OCI-LY3 (cell line): ENCODE results near the gene KCNRG.

ENCODE experiments used
- H2AFZ ChIP-seq: fragments of 200-600, 300-600 bp; shearing (Covaris generic); 2 replicates; pipeline ENCODE4 v1.6.0; 2014; ENCODE audit warnings: antibody characterized with exemption, low read depth, low read length
- H3K27ac ChIP-seq: fragments of 200-600, 300-600 bp; sonication (generic); 2 replicates; pipeline ENCODE4 v1.5.1; 2014; ENCODE audit warnings: mild to moderate bottlenecking, low read length, moderate library complexity, mixed read lengths
- H3K27me3 ChIP-seq: fragments of 200-600, 300-600 bp; sonication (generic); 2 replicates; pipeline ENCODE4 v1.6.1; 2014; ENCODE audit warnings: low read depth, low read length, mixed read lengths
- H3K36me3 ChIP-seq: fragments of 200-600, 300-600 bp; sonication (generic); replicated peaks from 2 replicates; pipeline ENCODE3; 2014; ENCODE audit warnings: low read depth, low read length, mixed read lengths
- H3K4me1 ChIP-seq: fragments of 300-600, 200-600 bp; sonication (generic); 2 replicates; pipeline ENCODE4 v1.6.1; 2014; ENCODE audit warnings: low read length, mixed read lengths
- H3K4me2 ChIP-seq: fragments of 200-600, 300-600 bp; sonication (generic); 2 replicates; pipeline ENCODE4 v1.6.1; 2014; ENCODE audit warnings: low read length, mixed read lengths
- H3K4me3 ChIP-seq: fragments of 300-600, 200-600 bp; sonication (generic); 2 replicates; pipeline ENCODE4 v1.5.1; 2014; ENCODE audit warnings: antibody characterized with exemption, mild to moderate bottlenecking, low read length, moderate library complexity
- H3K79me2 ChIP-seq: fragments of 300-600, 200-600 bp; shearing (Covaris generic); 2 replicates; pipeline ENCODE4 v1.6.1; 2014; ENCODE audit warnings: mild to moderate bottlenecking, low read length, mixed read lengths
- H3K9ac ChIP-seq: fragments of 300-600, 200-600 bp; shearing (Covaris generic); 2 replicates; pipeline ENCODE4 v1.6.0; 2014; ENCODE audit warnings: mild to moderate bottlenecking, low read length, moderate library complexity
- H3K9me3 ChIP-seq: fragments of 200-600, 300-600 bp; shearing (Covaris generic); 2 replicates; pipeline ENCODE4 v1.6.1; 2014; ENCODE audit warnings: low read length, mixed read lengths; ENCODE audit not compliant: insufficient read depth
- H4K20me1 ChIP-seq: fragments of 200-600, 300-600 bp; sonication (generic); 2 replicates; pipeline ENCODE4 v1.6.1; 2016; ENCODE audit warnings: low read length, mixed read lengths; ENCODE audit not compliant: insufficient read depth
- EZH2phosphoT487 ChIP-seq: fragments of 200-600 bp; shearing (Covaris generic); IDR thresholded peaks from 2 replicates; pipeline ENCODE4 v1.6.1; 2018; ENCODE audit warnings: antibody characterized with exemption, mixed run types, low read depth
- TF ChIP-seq, protein P1 (sequence below): fragments of 200-600, 300-600 bp; sonication (generic); IDR thresholded peaks from 2 replicates; pipeline ENCODE4 v1.5.1; 2014; ENCODE audit warnings: antibody characterized with exemption, low read length, low read depth

The KCNRG gene

DNA sequence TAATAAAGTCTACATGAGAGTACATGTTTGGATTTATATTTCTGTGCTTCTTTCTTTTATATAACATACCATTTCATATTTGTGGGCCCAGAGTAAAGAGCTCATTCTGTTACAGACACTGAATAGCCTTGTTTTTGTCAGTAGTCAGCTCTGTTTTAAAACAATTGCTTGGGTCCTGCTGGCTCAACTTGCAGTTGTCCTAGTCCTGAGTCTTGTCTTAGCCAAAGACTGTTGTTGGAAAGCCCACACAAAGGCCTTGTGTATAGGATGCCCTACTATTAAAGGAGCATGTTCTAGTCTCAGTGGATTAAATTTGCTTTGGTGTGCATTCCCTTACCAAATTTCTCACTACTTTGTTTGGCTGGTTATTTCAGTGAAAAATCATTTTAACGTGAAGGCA is 3.8 kb upstream of the KCNRG start:
- no peaks in the 10 kb centered on the region for H3K27me3 ChIP-seq
- no peak for TF ChIP-seq EZH2phosphoT487
- TF ChIP-seq, protein P1, sequence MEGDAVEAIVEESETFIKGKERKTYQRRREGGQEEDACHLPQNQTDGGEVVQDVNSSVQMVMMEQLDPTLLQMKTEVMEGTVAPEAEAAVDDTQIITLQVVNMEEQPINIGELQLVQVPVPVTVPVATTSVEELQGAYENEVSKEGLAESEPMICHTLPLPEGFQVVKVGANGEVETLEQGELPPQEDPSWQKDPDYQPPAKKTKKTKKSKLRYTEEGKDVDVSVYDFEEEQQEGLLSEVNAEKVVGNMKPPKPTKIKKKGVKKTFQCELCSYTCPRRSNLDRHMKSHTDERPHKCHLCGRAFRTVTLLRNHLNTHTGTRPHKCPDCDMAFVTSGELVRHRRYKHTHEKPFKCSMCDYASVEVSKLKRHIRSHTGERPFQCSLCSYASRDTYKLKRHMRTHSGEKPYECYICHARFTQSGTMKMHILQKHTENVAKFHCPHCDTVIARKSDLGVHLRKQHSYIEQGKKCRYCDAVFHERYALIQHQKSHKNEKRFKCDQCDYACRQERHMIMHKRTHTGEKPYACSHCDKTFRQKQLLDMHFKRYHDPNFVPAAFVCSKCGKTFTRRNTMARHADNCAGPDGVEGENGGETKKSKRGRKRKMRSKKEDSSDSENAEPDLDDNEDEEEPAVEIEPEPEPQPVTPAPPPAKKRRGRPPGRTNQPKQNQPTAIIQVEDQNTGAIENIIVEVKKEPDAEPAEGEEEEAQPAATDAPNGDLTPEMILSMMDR, result no peak
- no peak overlapping the region for H2AFZ ChIP-seq
- H3K36me3 ChIP-seq, result peaks cover 58% of the 10 kb centered on the region
- no peak overlapping the region for H3K27ac ChIP-seq
- no peak overlapping the region for H3K4me3 ChIP-seq
- H3K4me1 ChIP-seq, result no peaks in the 10 kb centered on the region
- no peaks in the 10 kb centered on the region for H3K9me3 ChIP-seq
- peaks cover 37% of the 10 kb centered on the region for H4K20me1 ChIP-seq
- peaks cover 32% of the 10 kb centered on the region; the same call in 1 of the 2 replicates for H3K79me2 ChIP-seq
- no peak overlapping the region for H3K4me2 ChIP-seq
- no peak overlapping the region for H3K9ac ChIP-seq

DNA sequence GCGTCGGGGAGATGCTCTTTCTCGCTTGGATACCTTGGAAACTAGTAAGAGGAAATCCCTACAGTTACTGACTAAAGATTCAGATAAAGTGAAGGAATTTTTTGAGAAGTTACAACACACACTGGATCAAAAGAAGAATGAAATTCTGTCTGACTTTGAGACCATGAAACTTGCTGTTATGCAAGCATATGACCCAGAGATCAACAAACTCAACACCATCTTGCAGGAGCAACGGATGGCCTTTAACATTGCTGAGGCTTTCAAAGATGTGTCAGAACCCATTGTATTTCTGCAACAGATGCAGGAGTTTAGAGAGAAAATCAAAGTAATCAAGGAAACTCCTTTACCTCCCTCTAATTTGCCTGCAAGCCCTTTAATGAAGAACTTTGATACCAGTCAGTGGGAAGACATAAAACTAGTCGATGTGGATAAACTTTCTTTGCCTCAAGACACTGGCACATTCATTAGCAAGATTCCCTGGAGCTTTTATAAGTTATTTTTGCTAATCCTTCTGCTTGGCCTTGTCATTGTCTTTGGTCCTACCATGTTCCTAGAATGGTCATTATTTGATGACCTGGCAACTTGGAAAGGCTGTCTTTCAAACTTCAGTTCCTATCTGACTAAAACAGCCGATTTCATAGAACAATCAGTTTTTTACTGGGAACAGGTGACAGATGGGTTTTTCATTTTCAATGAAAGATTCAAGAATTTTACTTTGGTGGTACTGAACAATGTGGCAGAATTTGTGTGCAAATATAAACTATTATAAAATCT is 2.7 kb upstream of the KCNRG start:
- H3K9ac ChIP-seq, result no peak overlapping the region
- H3K4me2 ChIP-seq, result no peak overlapping the region
- no peak overlapping the region for H3K4me3 ChIP-seq
- no peaks in the 10 kb centered on the region for H3K4me1 ChIP-seq
- peaks cover 26% of the 10 kb centered on the region; the same call in 1 of the 2 replicates for H3K79me2 ChIP-seq
- H4K20me1 ChIP-seq, result peaks cover 33% of the 10 kb centered on the region
- TF ChIP-seq, protein P1, result no peak
- TF ChIP-seq EZH2phosphoT487, result no peak
- H3K27ac ChIP-seq, result no peak overlapping the region
- H3K27me3 ChIP-seq, result no peaks in the 10 kb centered on the region
- H3K9me3 ChIP-seq, result no peaks in the 10 kb centered on the region
- no peak overlapping the region for H2AFZ ChIP-seq
- H3K36me3 ChIP-seq, result peaks cover 57% of the 10 kb centered on the region

DNA sequence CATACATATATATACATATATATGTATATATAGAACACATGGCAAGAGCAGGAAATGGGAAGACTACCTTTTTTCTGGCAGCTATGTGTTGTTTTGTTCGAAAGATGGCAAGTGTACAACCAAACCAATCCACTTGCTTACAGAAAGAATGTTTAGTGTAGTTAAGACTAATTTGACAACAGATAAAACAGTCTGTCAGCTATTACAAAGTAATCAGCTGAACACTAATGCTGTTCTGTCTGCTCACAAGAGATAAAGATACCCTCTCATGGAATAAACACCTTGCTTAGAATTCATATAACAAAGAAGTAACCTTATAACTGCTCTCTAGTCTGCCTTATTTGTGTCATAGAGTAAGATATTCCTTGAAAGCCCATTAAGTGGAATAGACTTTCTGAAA is 858 bp upstream of the KCNRG start:
- Histone ChIP-seq H3K36me3 (peaks cover 50% of the 10 kb centered on the region), H3K4me3 (no peak overlapping the region), H3K4me1 (no peaks in the 10 kb centered on the region), H3K27me3 (no peaks in the 10 kb centered on the region), H3K9me3 (no peaks in the 10 kb centered on the region), H3K9ac (no peak overlapping the region), H3K79me2 (peaks cover 17% of the 10 kb centered on the region; the same call in 1 of the 2 replicates), H3K4me2 (no peak overlapping the region), H3K27ac (no peak overlapping the region), H4K20me1 (peaks cover 31% of the 10 kb centered on the region), H2AFZ (no peak overlapping the region)
- TF ChIP-seq EZH2phosphoT487, result no peak
- TF ChIP-seq, protein P1, result no peak

DNA sequence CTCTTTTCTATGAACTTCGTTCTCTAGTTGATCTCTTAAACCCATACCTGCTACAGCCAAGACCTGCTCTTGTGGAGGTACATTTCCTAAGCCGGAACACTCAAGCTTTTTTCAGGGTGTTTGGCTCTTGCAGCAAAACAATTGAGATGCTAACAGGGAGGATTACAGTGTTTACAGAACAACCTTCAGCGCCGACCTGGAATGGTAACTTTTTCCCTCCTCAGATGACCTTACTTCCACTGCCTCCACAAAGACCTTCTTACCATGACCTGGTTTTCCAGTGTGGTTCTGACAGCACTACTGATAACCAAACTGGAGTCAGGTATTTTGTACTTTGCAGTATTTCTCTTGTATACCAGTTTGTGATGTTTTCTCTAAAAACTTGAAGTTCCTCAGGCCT is 506 bp downstream of the KCNRG start:
- H3K4me1 ChIP-seq, result no peaks in the 10 kb centered on the region
- peaks cover 27% of the 10 kb centered on the region for H4K20me1 ChIP-seq
- H3K27ac ChIP-seq, result no peak overlapping the region
- no peak overlapping the region for H2AFZ ChIP-seq
- no peak overlapping the region for H3K4me3 ChIP-seq
- no peak overlapping the region for H3K9ac ChIP-seq
- no peaks in the 10 kb centered on the region for H3K27me3 ChIP-seq
- H3K4me2 ChIP-seq, result no peak overlapping the region
- H3K9me3 ChIP-seq, result no peaks in the 10 kb centered on the region
- TF ChIP-seq, protein P1, result no peak
- TF ChIP-seq EZH2phosphoT487, result no peak
- peaks cover 17% of the 10 kb centered on the region; the same call in 1 of the 2 replicates for H3K79me2 ChIP-seq
- peaks cover 53% of the 10 kb centered on the region for H3K36me3 ChIP-seq
